ENCODE measurements around the gene KIF2A. TPM values are rescaled to one million over a fixed set of nuclear protein-coding genes. Genes with fewer than 3 reads are reported as not detected.

The KIF2A gene
- total and polyA plus RNA-seq, 2 of the 13 experiments (the other 11 are each of a cell fraction or from before 2014, with no cell fraction given) = 8.5 to 19.2 TPM

GRCh38 chr5:62306323-62306895 is 403 bp downstream of the KIF2A start (continued):
- TF ChIP-seq, protein P1, sequence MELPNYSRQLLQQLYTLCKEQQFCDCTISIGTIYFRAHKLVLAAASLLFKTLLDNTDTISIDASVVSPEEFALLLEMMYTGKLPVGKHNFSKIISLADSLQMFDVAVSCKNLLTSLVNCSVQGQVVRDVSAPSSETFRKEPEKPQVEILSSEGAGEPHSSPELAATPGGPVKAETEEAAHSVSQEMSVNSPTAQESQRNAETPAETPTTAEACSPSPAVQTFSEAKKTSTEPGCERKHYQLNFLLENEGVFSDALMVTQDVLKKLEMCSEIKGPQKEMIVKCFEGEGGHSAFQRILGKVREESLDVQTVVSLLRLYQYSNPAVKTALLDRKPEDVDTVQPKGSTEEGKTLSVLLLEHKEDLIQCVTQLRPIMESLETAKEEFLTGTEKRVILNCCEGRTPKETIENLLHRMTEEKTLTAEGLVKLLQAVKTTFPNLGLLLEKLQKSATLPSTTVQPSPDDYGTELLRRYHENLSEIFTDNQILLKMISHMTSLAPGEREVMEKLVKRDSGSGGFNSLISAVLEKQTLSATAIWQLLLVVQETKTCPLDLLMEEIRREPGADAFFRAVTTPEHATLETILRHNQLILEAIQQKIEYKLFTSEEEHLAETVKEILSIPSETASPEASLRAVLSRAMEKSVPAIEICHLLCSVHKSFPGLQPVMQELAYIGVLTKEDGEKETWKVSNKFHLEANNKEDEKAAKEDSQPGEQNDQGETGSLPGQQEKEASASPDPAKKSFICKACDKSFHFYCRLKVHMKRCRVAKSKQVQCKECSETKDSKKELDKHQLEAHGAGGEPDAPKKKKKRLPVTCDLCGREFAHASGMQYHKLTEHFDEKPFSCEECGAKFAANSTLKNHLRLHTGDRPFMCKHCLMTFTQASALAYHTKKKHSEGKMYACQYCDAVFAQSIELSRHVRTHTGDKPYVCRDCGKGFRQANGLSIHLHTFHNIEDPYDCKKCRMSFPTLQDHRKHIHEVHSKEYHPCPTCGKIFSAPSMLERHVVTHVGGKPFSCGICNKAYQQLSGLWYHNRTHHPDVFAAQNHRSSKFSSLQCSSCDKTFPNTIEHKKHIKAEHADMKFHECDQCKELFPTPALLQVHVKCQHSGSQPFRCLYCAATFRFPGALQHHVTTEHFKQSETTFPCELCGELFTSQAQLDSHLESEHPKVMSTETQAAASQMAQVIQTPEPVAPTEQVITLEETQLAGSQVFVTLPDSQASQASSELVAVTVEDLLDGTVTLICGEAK (IDR thresholded peaks at IDR 0.05) = no peak
- TF ChIP-seq, protein P1 (CRISPR knock-in tag; IDR thresholded peaks at IDR 0.05) = no peak
- TF ChIP-seq ZNF501 (CRISPR knock-in tag; IDR thresholded peaks at IDR 0.05) = no peak; the same call in 1 of the 2 replicates
- TF ChIP-seq MLLT10 (CRISPR knock-in tag; IDR thresholded peaks at IDR 0.05) = no peak
